Measurements from ENCODE around the gene PARD3B.

GRCh38 chr2:205496772-205497171 is 951.5 kb downstream of the PARD3B start:
- TF ChIP-seq ZNF274 (IDR thresholded peaks at IDR 0.05; ENCODE audit: low read depth, low read length): no peak
- TF ChIP-seq SUZ12 (IDR thresholded peaks at IDR 0.05; ENCODE audit: extremely low read depth, insufficient read depth, insufficient read length): no peak
- no peak for TF ChIP-seq YY1 (IDR thresholded peaks at IDR 0.05; ENCODE audit: insufficient read depth, insufficient read length)

All from NT2/D1 (cell line).